Measurements from ENCODE around the gene APOF. TPM values are rescaled to one million over a fixed set of nuclear protein-coding genes. Genes with fewer than 3 reads are reported as not detected.
A peak's percentile ranks its signal among the peaks of the same experiment; 100 is the strongest.

The APOF gene
- total and polyA plus RNA-seq, 9 of the 15 experiments (the other 6 are each of a cell fraction or from before 2014, with no cell fraction given): 0.09 to 0.15 (median 0.12) TPM; not detected in 5

- TF ChIP-seq POLR3G (IDR thresholded peaks at IDR 0.05; ENCODE audit: extremely low read depth, insufficient read length, insufficient replicate concordance) (no peak), ZNF76 (CRISPR knock-in tag; IDR thresholded peaks at IDR 0.05; ENCODE audit: borderline replicate concordance) (no peak), BCOR (IDR thresholded peaks at IDR 0.05) (no peak), BACH1 (tag; IDR thresholded peaks at IDR 0.05) (no peak), CBX1 (IDR thresholded peaks at IDR 0.05; ENCODE audit: low read depth) (0 out of 2 replicates have a peak, but pooled peaks have one; percentile 19), ZBTB11 (CRISPR knock-in tag; IDR thresholded peaks at IDR 0.05) (peak in 1 of 3 experiments; percentile 87; a peak in 2 of 6 replicates), ZBTB33 (CRISPR knock-in tag; IDR thresholded peaks at IDR 0.05) (no peak), IRF2 (CRISPR knock-in tag; IDR thresholded peaks at IDR 0.05) (no peak), ELF2 (CRISPR knock-in tag; IDR thresholded peaks at IDR 0.05) (no peak), ZBED1 (IDR thresholded peaks at IDR 0.05) (peak; percentile 66), ZBTB43 (CRISPR knock-in tag; IDR thresholded peaks at IDR 0.05) (no peak), ZNF444 (CRISPR knock-in tag; IDR thresholded peaks at IDR 0.05) (no peak)
- TF ChIP-seq, protein P1, sequence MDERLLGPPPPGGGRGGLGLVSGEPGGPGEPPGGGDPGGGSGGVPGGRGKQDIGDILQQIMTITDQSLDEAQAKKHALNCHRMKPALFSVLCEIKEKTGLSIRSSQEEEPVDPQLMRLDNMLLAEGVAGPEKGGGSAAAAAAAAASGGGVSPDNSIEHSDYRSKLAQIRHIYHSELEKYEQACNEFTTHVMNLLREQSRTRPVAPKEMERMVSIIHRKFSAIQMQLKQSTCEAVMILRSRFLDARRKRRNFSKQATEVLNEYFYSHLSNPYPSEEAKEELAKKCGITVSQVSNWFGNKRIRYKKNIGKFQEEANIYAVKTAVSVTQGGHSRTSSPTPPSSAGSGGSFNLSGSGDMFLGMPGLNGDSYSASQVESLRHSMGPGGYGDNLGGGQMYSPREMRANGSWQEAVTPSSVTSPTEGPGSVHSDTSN (CRISPR knock-in tag; IDR thresholded peaks at IDR 0.05; ENCODE audit: low read depth): peak; percentile 30; the same call in 1 of the 2 replicates
- TF ChIP-seq, protein P1 (tag; conservative IDR thresholded peaks at IDR 0.05; ENCODE audit: low read depth): peak; percentile 81
- TF ChIP-seq, protein P2, sequence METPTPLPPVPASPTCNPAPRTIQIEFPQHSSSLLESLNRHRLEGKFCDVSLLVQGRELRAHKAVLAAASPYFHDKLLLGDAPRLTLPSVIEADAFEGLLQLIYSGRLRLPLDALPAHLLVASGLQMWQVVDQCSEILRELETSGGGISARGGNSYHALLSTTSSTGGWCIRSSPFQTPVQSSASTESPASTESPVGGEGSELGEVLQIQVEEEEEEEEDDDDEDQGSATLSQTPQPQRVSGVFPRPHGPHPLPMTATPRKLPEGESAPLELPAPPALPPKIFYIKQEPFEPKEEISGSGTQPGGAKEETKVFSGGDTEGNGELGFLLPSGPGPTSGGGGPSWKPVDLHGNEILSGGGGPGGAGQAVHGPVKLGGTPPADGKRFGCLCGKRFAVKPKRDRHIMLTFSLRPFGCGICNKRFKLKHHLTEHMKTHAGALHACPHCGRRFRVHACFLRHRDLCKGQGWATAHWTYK (CRISPR knock-in tag; IDR thresholded peaks at IDR 0.05): no peak
These were observed 2.5 kb downstream of the APOF start, which contains the start of gene STAT2 (continued) for GRCh38 chr12:56359851-56360767.

Measured in K562 (cell line).